GM21515 (cell line): Measurements from ENCODE around the gene DENND1B.
A peak's percentile ranks its signal among the peaks of the same experiment; 100 is the strongest.
"Not testable (repeated sequence)": the region's sequence is repeated elsewhere in the genome, so short reads cannot be mapped to it uniquely, and the experiment has no call there.

Experiments used
- ATAC-seq: cut with Tn5 transposase; IDR thresholded peaks from one replicate; pipeline ENCODE4 v1.9.1; 2021; ENCODE audit not compliant: unreplicated experiment

DENND1B gene

DNA sequence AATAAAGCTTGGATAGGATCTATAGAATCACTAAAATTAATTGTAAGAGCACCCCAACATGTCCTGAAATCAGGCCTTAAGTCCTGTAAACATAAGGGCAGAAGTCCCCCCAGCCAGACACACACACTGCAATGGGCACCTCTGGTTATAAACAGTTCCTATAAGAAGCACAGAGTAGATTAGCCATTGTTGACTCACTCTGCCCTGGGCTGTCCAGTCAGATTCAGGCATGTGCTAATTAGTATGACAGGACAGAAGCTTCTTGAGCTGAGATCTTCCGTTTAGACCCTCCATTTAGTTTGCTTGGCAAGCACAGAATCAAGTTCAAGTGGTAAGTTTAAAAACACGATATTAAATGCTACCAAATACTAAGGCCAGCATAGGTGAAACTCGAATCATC lies 11.8 kb upstream of the DENND1B start:
- ATAC-seq: no peak

- ATAC-seq: no peak
These were observed 11.0 kb upstream of the DENND1B start for GRCh38 chr1:197786280-197786679.

DNA sequence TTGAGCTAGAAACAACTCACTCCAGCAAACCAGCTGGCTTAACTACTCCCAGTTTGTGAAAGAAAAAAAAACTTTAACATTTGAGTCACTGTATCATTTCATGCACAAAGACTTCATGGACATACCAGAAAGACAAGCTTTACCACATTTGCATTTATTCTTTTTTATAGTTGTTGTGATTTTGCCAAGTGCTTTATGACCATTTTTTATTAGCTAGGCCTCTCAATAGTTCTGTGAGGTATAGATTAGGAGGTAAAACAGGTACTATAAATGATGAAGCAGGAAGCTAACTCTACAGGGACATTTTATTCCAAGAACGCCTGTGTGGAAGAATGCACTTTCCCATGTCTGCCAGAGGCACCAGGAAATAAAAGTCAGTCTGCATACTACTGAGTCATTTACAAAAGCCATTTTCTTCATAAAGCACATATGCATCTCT lies 8.2 kb upstream of the DENND1B start:
- no peak for ATAC-seq

GRCh38 chr1:197782722-197783360 lies 7.6 kb upstream of the DENND1B start:
- ATAC-seq: no peak

DNA sequence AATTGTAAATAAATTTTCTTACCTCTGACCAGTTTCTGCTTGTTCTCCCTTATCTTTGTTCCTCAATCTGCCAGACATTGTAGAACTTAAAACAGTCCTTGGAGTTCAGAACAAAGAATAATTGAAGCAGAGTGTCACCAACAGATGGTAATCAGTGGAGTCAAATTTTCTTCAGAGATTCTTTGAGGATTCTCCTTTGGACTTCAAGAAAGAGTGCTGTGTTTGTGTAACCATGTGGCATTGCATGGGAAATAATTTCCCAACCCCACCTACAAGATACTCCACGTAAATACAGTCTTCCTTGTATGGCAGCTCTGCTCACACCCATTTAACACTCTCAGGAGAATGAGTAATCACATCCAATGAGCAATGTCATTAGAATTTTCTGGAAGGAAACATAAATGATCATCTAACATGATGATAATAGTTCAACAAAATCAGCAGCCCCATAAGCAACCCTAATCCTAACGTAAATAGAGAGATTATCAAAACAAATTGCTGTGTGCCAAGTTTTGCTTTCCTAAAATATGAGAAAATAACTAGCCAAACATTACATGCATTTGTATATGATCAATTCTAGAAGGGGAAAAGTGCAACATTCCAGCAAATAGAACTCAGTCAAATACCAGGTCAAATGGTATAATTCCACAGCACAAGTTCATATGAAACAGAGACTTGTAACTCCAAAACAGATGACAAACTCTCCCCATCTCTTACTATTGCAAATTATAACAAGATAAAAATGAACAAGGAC lies 6.9 kb upstream of the DENND1B start:
- no peak for ATAC-seq

GRCh38 chr1:197779921-197780320 lies 4.6 kb upstream of the DENND1B start:
- ATAC-seq: no peak

DNA sequence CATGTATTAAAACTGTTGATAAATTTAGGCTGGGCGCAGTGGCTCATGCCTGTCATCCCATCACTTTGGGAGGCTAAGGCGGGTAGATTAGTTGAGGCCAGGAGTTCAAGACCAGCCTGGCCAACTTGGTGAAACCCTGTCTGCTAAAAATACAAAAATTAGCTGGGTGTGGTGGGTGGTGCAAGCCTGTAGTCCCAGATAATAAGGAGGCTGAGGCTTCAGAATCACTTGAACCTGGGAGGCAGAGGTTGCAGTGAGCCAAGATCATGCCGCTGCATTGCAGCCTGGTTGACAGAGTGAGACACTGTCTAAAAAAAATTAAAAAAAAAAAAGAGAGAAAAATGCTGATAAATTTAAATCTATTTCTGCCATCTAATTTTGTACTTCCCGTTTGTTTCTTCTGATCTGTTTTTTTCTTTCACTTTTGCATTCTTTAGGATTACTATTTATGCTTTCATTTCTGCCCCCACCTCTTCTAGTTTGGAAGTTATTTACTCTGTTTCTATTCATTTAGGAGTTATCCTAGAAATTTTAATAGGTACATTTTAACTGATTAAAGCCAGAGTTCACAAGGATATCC lies 3.2 kb upstream of the DENND1B start:
- no peak for ATAC-seq

GRCh38 chr1:197776351-197777105 lies 1.2 kb upstream of the DENND1B start:
- ATAC-seq: peak; percentile 32

DNA sequence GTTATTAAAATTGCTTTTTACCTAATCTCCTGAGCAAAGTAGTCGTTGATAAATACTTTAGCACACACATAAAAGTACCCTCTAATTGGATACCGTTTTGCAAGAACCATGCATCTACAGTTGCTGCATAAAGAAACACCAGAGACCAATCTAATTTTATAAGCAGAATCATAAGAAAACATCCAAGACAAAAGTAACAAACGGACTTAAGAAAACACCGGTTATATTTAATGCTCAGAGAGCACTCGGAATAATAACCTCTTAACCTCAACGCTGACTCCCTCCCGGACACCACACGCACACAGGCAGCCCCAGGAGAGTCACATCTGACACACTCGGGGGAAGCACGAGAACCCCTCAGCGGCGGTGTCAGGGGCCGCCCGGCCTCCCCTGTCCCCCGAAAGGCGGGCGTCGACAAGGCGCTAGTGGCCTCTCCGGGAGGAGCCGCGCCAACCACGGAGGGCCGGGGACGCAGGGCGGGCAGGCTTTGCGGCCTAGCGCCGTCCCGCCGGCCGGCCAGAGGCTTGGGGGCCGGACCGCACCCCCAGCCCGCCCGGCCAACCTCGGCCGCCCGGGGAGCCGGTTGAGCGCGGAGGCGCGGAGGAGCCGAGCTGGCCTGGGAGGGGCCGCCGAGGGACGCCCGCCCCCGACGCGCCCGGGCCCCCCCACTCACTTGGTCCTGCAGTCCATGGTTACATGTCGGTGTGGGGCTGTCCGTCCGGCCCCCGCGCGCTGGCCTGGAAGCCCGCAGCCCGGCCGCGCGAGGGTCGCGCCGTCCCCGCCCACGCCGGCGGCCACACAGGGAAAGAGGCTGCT lies 606 bp downstream of the DENND1B start:
- peak; percentile 36 for ATAC-seq

GRCh38 chr1:197773856-197774255 lies 1.4 kb downstream of the DENND1B start:
- ATAC-seq: no peak

GRCh38 chr1:197771904-197772556 lies 3.2 kb downstream of the DENND1B start:
- no peak for ATAC-seq

- no peak for ATAC-seq
These were observed 3.9 kb downstream of the DENND1B start for GRCh38 chr1:197771386-197771785.

DNA sequence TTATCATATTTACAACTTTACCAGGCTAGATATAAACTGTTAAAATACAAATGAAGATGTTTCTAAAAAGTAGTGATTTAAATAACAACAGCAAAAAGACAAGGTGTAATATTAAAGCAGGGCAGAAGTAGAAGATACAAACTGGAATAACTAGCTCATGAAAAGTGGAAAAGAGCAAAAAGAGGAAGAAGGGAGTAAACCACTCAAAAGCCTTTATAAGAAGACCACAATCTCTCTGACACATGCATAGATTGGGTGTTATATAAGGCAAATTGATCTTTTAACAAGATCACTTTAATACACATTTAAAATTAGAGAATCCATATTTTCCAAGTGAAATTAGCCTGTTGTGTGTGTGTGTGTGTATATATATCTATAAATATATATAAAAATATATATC lies 5.0 kb downstream of the DENND1B start:
- ATAC-seq: no peak

- ATAC-seq: no peak
These were observed 6.0 kb downstream of the DENND1B start for GRCh38 chr1:197769287-197769686.

DNA sequence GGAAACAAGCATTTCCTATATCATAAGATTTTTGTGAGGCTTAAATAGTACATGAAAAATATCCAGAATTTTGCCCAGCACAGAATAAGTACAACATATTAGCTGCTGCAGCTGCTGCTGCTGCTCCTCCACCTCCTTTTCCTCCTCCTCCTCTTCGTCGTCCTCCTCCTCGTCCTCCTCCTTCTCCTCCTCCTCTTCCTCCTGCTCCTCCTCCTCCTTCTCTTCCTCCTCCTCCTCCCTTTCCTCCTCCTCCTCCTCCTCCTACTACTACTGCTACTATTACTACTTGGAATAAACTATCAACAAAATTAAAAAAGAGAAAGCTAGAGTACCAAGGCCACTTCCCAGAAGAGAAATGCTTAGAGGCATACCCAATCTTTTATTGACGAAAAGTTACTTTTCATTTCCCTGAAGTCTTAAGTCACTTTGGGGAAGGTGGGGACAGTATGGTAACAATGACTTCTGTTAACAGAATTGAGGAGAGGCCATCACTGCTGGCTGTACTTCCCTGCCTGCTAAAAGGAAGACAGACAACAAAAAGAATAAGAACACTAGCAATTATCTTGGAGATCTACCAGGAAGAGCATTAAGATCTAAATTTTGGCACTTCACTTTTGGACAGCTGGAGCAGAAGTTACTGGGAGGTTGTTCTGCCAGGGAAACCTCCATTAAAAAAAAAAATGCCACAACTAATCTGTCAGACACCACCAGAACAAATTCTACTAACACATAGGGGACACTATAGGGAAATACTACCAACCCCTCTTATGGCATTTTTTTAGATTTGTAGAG lies 7.1 kb downstream of the DENND1B start:
- no peak for ATAC-seq

DNA sequence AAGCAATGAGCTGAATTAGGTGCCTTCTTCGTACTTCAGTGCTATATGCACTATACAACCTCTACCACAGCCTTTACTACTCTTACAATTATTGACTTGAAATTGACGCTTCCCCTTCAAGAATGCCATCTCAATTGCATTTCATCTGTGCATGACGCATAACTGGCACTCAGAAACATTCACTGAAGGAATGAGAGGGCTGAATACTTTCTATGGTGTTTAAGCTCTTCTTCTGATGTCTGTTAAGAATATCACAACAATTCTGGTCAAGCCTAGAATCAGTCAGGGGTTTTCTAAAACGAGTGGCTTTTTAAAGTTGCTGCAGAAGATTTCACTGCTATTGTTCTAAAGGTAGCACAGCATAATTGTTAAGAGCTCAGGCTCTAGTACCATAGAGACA lies 11.5 kb downstream of the DENND1B start:
- no peak for ATAC-seq

DNA sequence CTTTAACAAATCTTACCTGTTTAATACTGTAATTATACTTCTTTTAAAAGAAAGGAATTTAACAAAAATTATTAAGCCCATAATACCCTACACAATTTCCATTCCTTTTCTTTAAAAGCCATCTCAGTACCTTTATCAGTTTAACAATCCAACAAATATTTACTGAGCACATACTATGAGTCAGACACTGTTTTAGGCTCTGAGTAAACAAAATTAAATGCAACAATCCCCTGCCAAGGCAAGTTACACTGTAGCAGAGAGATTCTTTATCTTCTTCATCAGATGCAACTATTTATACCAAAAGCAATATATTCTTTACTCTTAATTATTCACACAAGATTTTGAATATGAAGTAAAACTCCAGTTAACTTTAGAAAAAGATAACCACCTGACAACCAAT lies 12.0 kb downstream of the DENND1B start:
- ATAC-seq: no peak

- peak; percentile 81 for ATAC-seq
These were observed 13.6 kb downstream of the DENND1B start for GRCh38 chr1:197761654-197762053.

DNA sequence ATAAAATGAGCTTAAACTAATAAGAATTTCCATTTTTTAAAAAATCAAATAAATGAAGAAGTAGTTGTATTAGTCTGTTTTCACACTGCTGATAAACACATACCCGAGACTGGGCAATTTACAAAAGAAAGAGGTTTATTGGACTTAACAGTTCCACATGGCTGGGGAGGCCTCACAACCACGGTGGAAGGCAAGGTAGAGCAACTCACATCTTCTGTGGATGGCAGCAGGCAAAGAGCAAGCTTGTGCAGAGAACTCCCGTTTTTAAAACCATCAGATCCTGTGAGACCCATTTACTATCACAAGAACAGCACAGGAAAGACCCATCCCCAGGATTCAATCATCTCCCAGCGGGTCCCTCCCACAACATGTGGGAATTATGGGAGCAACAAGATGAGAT lies 19.7 kb downstream of the DENND1B start:
- not testable (repeated sequence) for ATAC-seq
